ENCODE measurements around the gene DNAJB8.

DNA sequence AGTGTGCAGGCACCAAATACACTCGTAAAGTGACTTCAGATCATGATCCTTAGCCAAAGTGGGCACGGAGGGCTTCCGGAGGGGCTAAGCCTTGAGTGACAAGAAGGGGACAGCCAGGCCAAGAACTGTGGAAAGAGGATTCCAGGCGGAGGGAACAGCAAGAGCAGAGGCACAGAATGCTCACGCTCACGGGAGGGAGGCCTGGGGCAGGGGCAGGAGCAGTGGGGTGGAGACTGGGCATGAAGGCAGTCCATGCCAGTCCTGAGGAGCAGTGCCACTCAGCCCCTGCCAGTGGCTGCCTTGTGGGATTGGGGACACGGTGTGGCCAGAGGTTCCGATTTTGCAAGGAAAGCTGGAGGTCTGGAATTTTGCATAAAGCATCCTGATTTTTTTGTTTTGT, 36.0 kb downstream of the DNAJB8 start:
- TF ChIP-seq, protein P1, sequence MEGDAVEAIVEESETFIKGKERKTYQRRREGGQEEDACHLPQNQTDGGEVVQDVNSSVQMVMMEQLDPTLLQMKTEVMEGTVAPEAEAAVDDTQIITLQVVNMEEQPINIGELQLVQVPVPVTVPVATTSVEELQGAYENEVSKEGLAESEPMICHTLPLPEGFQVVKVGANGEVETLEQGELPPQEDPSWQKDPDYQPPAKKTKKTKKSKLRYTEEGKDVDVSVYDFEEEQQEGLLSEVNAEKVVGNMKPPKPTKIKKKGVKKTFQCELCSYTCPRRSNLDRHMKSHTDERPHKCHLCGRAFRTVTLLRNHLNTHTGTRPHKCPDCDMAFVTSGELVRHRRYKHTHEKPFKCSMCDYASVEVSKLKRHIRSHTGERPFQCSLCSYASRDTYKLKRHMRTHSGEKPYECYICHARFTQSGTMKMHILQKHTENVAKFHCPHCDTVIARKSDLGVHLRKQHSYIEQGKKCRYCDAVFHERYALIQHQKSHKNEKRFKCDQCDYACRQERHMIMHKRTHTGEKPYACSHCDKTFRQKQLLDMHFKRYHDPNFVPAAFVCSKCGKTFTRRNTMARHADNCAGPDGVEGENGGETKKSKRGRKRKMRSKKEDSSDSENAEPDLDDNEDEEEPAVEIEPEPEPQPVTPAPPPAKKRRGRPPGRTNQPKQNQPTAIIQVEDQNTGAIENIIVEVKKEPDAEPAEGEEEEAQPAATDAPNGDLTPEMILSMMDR (conservative IDR thresholded peaks at IDR 0.05; ENCODE audit: low read length), result no peak
- no peak for TF ChIP-seq EZH2phosphoT487 (IDR thresholded peaks at IDR 0.05; ENCODE audit: borderline replicate concordance, low read depth, low read length)
